GM06990 (cell line): ENCODE data around the gene PLPP6.

Experiments used
- DNase-seq: peaks from one replicate; pipeline ENCODE4 v3.0.0-alpha.2; 2011; ENCODE audit not compliant: insufficient read length; ENCODE audit errors: extremely low read depth
- H3K27me3 ChIP-seq: replicated peaks from 2 replicates; pipeline ENCODE4 v1.6.0; 2011; ENCODE audit warnings: low read length; ENCODE audit not compliant: control insufficient read depth, insufficient read depth
- H3K36me3 ChIP-seq: 2 replicates; pipeline ENCODE4 v1.5.1; 2011; ENCODE audit warnings: low read length; ENCODE audit not compliant: control insufficient read depth, insufficient read depth
- H3K4me3 ChIP-seq: replicated peaks from 2 replicates; pipeline ENCODE4 v1.5.1; 2011; ENCODE audit warnings: low read depth, mild to moderate bottlenecking, control low read depth, low read length
- CTCF ChIP-seq: IDR thresholded peaks from 2 replicates; pipeline ENCODE4 v1.5.1; 2011; ENCODE audit warnings: low read length, control low read depth, mild to moderate bottlenecking, inconsistent platforms; ENCODE audit not compliant: insufficient read depth, poor library complexity, severe bottlenecking

The PLPP6 gene

DNA sequence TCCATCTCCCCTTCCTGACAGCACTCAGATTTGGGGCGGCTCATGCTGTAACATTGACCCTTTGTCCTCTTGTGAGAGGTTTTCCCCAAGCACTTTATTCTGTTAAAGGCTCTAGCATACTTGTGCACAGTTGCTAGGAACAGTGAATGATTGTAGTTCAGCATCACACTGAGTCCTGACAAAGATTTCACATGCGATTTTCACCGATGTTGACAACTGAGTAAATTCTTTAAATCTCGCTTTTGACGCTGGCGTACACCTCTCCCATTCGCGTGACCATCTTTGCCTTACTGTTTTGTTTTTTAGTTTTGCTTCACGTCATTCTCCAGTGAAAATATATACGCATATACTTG is 18.1 kb downstream of the PLPP6 start:
- H3K36me3 ChIP-seq, result no peaks in the 10 kb centered on the region; the same call in 1 of the 2 replicates
- TF ChIP-seq CTCF, result no peak
- no peaks in the 10 kb centered on the region for H3K27me3 ChIP-seq
- peak overlapping the region; percentile 90 for H3K4me3 ChIP-seq
- DNase-seq, result no peak

DNA sequence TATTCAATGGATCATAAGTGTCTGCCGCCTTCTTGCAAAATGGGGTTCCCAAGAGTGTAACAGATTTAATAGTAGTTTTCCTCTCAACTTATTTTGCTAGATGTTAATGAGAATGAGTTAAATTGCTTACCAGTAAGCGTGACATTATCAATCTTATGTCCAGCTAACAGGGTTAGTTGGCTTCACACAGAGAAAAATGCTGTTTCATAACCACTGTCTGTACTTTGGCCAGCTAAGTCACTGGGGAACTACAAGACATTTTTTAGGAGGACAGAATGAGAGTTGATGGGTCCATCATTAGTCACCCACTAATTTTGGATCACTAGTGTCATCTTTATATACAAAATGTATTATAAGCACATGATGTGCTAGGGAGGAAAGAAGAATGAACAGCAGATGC is 18.7 kb downstream of the PLPP6 start:
- no peaks in the 10 kb centered on the region for H3K27me3 ChIP-seq
- no peaks in the 10 kb centered on the region; the same call in 1 of the 2 replicates for H3K36me3 ChIP-seq
- TF ChIP-seq CTCF, result no peak
- peak overlapping the region; percentile 90 for H3K4me3 ChIP-seq
- DNase-seq, result no peak

- TF ChIP-seq CTCF, result no peak
- Histone ChIP-seq H3K4me3 (no peak overlapping the region), H3K36me3 (peaks cover 2% of the 10 kb centered on the region; the same call in 1 of the 2 replicates), H3K27me3 (no peaks in the 10 kb centered on the region)
- DNase-seq, result no peak
Observed at GRCh38 chr9:4684820-4685219, 22.7 kb downstream of the PLPP6 start.

DNA sequence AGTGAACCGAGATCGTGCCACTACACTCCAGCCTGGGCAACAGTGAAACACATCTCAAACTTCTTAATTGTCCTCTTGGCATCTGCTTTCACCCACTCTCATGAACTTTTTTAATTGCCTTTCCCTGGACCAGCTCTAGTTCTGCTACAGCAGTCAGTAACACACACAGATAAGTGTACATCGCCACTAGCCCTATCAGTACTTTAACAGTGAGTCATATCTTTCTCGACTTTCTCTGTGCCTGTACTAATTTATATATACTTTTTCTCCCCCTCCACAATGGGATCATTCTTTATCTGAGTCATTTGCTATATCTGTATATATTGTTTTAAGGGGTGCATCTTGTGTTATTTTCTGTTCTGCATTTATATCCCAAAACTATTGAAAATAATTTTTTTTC is 24.0 kb downstream of the PLPP6 start:
- DNase-seq, result no peak
- TF ChIP-seq CTCF, result no peak
- Histone ChIP-seq H3K4me3 (no peak overlapping the region), H3K36me3 (peaks cover 2% of the 10 kb centered on the region; the same call in 1 of the 2 replicates), H3K27me3 (no peaks in the 10 kb centered on the region)

DNA sequence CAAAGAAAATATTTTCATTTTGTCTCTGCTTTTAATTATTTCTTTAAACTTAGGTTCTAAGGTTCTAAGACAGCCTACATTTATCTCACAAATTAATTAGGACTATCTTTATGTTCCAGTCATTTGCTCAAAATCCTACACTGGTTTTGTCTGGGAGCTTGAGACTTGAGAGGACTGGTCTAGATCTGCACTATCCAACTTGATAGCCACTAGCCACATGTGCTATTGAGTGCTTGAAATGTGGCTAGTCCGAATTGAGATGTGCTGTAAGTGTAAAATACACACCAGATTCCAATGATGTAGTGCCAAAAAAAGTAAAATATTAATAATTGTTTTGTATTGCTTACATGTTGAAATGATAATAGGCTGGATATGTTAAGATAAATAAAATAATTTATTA is 24.5 kb downstream of the PLPP6 start:
- Histone ChIP-seq H3K4me3 (no peak overlapping the region), H3K27me3 (no peaks in the 10 kb centered on the region), H3K36me3 (peaks cover 2% of the 10 kb centered on the region; the same call in 1 of the 2 replicates)
- TF ChIP-seq CTCF, result no peak
- no peak for DNase-seq

DNA sequence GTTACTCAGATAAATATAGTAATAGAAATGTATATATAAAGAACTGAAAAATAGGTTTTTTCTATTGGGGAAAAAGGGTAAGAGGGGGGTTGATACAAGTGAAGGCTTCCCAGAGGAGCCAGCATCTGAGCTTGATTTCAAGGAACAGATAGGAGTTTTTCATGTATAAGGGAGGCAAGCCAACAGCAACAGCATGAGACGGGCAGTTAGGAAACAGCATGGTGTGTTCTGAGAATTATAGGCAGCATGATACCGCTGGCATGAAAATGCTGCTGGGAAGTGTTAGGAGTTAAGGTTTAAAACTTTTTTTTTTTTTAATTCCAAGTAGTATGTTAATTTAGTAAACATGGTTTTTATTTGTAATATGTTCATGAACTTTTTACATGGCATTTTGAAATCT is 26.9 kb downstream of the PLPP6 start:
- no peak for TF ChIP-seq CTCF
- H3K27me3 ChIP-seq, result no peaks in the 10 kb centered on the region
- DNase-seq, result no peak
- H3K36me3 ChIP-seq, result peaks cover 2% of the 10 kb centered on the region; the same call in 1 of the 2 replicates
- H3K4me3 ChIP-seq, result no peak overlapping the region
